OCI-M2 (cell line): ENCODE data around the gene LRRN2.
"Not testable (repeated sequence)": the region's sequence is repeated elsewhere in the genome, so short reads cannot be mapped to it uniquely, and the experiment has no call there.

Experiments
- DNase-seq: peaks from one replicate; lab custom pipeline; 2025; ENCODE audit not compliant: unreplicated experiment; lab: John Stamatoyannopoulos, UW

The LRRN2 gene

GRCh38 chr1:204692841-204693356, 7.4 kb upstream of the LRRN2 start:
- DNase-seq = no peak

- no peak for DNase-seq
Observed at GRCh38 chr1:204692325-204692840, 6.8 kb upstream of the LRRN2 start.

- not testable (repeated sequence) for DNase-seq
Observed at GRCh38 chr1:204691328-204691730, 5.8 kb upstream of the LRRN2 start.

- DNase-seq = no peak
Observed at GRCh38 chr1:204688776-204689175, 3.2 kb upstream of the LRRN2 start.

- no peak for DNase-seq
Observed at GRCh38 chr1:204688007-204688406, 2.5 kb upstream of the LRRN2 start.

- no peak for DNase-seq
Observed at GRCh38 chr1:204684571-204685235, 835 bp downstream of the LRRN2 start.

- no peak for DNase-seq
Observed at GRCh38 chr1:204684206-204684570, 1.4 kb downstream of the LRRN2 start.

- no peak for DNase-seq
Observed at GRCh38 chr1:204683284-204684205, 2.0 kb downstream of the LRRN2 start.

GRCh38 chr1:204680461-204680860, 5.1 kb downstream of the LRRN2 start:
- no peak for DNase-seq

- no peak for DNase-seq
Observed at GRCh38 chr1:204680051-204680450, 5.5 kb downstream of the LRRN2 start.

- no peak for DNase-seq
Observed at GRCh38 chr1:204678721-204679475, 6.6 kb downstream of the LRRN2 start.

GRCh38 chr1:204677864-204678263, 7.7 kb downstream of the LRRN2 start:
- no peak for DNase-seq

GRCh38 chr1:204676043-204676442, 9.5 kb downstream of the LRRN2 start:
- no peak for DNase-seq

- DNase-seq = no peak
Observed at GRCh38 chr1:204673909-204674649, 11.5 kb downstream of the LRRN2 start.

GRCh38 chr1:204673209-204673608, 12.3 kb downstream of the LRRN2 start:
- DNase-seq = no peak

GRCh38 chr1:204672482-204673121, 12.9 kb downstream of the LRRN2 start:
- peak; percentile 41 for DNase-seq

- DNase-seq = no peak
Observed at GRCh38 chr1:204672069-204672468, 13.5 kb downstream of the LRRN2 start.

GRCh38 chr1:204670152-204670927, 15.2 kb downstream of the LRRN2 start:
- no peak for DNase-seq

- DNase-seq = no peak
Observed at GRCh38 chr1:204669579-204669978, 16.0 kb downstream of the LRRN2 start.
